ENCODE data around the gene KLHL15.
"Not testable (repeated sequence)": the region's sequence is repeated elsewhere in the genome, so short reads cannot be mapped to it uniquely, and the experiment has no call there.

The KLHL15 gene

GRCh38 chrX:24017674-24018073 lies 9.3 kb downstream of the KLHL15 start:
- DNase-seq = no peak

DNA sequence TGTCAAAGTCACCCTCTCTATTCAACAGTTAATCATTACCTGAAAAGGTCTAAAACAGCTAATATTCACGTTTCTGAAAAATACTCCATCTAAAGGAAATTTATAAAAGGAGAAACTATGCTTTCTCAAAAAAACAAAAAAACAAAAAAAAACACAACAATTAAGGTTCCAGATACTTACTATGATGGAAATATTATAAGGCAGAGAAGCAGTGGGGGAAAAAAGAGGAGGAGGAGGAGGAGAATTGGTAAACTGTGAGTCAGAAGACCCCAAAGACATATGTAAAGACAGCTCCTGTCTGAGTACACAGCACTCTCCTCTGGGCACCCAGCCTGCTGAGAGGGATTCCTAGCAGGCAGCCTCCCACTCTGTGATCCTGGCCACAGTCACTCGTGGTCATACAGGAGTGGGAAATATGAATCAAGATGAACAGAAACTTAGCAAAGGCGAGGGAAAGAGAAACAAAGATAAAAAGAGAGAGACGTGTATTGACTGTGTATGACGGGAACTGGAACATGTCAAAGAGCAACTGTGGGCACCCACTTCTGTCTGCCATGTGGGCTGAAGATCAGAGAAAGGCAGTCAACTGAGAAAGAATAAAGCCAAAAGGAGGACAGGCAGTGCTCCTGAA lies 12.5 kb downstream of the KLHL15 start:
- peak; percentile 48 for DNase-seq

DNA sequence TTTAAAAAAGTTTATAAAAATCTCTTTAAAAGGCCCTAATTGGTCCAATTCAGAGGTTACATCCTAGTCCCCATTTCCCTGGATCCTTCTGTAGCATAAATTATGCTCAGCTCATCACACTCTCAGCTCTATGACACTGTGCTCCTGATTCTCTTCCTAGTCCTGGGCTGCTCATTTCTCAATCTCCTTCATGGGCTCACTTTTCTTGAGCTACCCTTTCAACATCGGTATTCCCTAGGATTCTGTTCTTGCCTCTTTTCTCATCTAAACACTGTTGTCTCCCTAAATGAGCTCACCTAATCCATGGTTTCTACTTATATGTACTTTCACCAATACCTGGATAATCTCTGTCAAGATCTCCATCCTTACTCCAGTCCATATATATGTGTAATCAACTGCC lies 14.7 kb downstream of the KLHL15 start:
- DNase-seq = no peak

DNA sequence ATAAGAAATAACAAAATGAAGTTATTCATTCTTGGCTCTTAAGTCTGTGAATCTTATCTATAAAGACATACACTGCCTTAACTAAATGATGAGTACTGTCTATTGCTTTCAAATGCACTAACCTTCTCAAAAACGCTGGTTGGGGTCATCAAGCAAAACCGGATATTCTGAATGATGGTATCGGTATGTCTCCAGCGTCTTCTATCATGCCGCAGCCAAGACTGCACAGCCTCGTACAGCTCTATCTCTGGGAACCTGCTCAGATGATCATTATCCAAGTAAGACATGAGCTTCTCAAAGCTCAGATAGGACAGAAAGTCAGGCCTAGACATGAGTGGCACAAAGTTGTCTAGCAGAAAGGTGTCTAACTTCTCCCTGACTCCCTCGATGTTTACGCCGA lies 21.1 kb downstream of the KLHL15 start:
- DNase-seq = no peak

DNA sequence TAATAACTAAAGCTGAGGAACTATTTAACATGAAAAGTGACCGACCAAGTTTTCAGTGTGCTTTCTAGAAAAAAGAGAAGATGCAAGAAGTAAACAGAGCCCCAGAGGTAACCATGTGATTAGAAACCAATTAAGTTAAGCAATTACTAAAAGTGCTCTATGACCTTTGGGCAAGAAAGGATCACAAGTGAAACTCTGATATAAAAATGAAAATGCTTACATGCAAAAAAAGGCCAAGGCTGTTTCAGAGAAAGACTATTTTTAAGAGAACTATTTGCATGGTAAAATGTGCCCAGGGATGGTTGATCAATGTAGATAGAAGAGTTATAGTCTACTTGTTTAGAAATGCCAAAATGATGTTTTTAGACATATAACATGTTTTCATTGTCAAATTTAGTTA lies 22.0 kb downstream of the KLHL15 start:
- DNase-seq = no peak

DNA sequence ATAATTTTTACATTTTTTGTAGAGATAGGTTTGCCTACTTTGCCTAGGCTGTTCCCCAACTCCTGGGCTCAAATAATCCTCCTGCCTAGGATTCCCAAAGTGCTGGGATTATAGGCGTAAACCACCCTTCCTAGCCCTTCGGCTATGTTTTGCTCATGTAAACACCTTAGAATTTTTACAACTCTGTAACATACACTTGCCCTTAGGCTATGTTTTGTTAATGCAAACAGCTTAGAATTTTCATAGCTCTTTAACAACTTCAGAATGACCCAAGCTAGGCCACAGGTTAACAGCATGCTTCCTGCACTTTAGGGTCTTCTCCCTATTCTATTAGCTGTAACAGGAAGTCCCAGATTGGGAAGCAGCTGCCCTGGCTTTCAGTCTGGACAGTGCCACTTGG lies 24.2 kb downstream of the KLHL15 start:
- DNase-seq = no peak

GRCh38 chrX:24002167-24002566 lies 24.8 kb downstream of the KLHL15 start:
- no peak for DNase-seq

DNA sequence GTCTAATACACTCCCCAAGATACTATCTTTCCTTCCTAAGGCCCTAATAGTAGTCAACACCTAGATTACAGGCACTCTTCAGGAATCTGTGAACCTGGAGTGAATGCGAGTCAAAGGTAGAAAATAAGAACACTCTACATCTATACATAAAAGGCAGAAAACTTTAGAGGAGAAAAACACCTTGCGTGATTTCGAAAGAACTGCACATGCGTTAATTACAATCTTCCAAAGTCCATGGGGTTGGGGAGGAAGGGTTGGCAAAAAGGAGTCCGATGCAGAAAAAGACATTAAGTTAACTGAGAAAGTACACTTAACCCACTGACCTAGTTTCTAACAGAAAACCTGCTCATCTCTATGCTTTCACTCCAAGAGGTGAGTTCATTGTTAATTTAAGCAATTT lies 27.3 kb downstream of the KLHL15 start:
- DNase-seq = no peak

DNA sequence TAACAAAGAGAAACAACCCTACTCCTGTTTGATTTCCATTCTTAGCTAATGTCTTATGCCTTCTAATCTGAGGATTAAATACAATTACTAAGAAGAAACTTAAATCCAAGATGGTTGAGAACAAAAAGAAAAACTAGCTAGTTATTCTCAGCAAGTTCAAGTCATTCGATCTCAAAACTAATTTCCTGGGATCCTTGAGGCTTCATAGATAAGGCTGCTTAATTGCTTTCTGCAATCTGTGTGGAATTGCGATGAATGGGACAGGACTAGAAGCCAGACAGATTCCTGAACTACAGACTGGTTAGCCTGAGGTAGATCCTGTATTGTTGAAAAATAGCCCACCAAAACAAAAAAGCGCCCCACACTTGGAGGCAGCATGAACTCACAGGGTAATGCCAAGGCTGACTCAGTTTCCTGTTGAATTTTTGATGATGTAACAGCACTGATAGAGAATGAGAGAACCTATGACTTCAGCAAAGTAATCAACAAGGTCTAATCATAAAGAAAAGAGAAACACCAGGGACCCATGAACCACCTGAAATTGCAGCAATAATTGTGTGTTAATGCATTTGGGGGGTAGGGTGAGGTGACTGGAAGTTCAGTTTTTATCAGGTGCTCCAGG lies 33.9 kb downstream of the KLHL15 start:
- DNase-seq = peak; percentile 33

DNA sequence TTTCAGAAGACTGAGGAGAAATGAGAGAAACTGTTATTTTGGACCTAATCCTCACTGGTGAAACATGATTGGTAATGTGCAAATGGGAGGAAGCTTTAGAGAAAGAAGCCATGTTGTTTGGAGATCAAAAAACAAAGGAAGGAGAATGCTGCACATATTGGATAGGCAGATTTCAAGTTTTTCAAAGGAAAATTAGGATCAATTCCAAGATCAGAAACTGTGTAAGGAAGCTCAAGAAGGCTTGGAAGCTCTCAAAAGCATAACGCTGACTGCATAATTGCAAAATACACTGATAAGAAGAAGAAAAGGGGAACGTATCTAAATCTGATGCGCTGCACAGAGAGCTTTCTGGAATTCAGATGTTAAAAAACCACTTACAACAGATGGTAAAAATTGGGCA lies 34.6 kb downstream of the KLHL15 start:
- no peak for DNase-seq

GRCh38 chrX:23990455-23990854 lies 36.5 kb downstream of the KLHL15 start:
- no peak for DNase-seq

DNA sequence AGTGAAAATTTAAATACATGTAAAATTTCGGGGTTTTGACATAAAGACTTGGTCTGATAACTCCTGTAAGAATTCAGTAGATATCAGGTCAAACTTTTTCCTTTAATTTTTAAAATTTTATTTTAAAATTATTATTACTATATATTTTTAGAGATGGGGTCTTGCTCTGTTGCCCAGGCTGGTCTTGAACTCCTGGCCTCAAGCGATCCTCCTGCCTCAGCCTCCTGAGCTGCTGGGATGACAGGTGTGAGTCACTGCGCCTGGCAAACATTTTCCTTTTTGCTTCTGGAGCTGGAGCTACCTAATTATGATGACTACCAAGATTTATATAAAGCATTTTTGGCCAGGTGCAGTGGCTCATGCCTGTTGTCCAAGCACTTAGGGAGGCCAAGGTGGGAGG lies 37.3 kb downstream of the KLHL15 start:
- DNase-seq = no peak

DNA sequence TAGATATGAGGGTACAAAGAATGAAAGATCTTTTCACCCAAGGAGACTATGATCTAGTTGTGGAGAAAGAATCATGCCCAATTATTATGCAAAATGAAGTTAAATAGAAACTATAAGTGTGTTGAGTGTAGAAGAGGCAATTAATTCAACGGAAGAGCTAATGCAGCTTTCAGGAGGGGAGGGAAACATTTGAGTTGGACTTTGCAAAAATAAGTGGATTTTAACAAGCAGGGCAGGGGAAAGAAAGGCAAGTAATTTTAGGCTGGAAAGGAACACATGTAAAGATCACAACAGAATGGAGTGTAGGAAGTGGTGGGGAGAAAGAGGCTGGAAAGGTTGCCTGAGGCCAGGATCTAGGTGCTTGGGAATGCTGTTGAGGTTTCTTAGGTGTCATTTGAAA lies 44.1 kb downstream of the KLHL15 start:
- DNase-seq = no peak

GRCh38 chrX:23981711-23982110 lies 45.3 kb downstream of the KLHL15 start:
- no peak for DNase-seq

DNA sequence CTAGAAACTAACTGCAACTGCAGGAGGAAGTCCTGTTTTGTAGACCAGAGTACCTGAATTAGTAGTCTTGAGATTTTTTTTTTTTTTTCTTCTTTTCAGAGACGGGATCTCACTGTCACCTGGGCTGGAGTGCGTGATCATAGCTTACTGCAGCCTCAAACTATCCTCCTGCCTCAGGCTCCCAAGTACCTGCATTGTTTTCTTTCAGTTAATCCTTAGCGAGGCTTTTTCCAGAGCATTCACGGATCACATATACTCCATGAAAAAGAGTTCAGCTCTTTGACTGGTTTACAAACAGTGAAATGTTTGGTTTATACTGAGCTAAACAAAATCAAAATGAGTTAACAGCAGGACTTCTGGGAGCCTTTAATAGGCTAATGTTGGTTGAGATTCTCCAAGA lies 45.8 kb downstream of the KLHL15 start:
- no peak for DNase-seq

DNA sequence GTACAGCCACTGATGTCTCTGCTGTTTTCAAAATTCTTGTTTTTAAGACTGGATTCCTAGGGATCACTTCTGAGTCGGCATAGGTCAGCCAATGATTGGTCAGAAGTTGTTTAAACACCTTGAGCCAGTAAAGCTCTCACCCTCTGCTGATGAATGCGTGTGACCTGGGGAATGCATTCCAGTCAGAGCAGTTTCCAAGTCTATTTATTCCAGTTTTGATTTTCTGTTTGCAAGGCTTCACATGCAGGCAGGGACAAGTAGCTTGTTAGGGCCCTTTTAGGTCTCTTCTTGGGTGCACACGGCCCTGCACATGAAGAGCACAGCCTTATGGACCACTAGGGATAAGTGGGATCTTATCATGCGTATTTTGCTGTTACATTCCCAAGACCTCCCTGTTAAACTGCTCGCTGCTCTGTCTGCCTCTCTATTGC lies 47.0 kb downstream of the KLHL15 start:
- DNase-seq = no peak

GRCh38 chrX:23978491-23978890 lies 48.5 kb downstream of the KLHL15 start:
- DNase-seq = no peak

GRCh38 chrX:23965630-23966029 lies 61.4 kb downstream of the KLHL15 start:
- DNase-seq = not testable (repeated sequence)

GRCh38 chrX:23964191-23964590 lies 62.8 kb downstream of the KLHL15 start:
- no peak for DNase-seq

- DNase-seq = peak; percentile 1
These were observed 67.2 kb downstream of the KLHL15 start for GRCh38 chrX:23959781-23960180.

GRCh38 chrX:23954396-23954795 lies 72.6 kb downstream of the KLHL15 start:
- DNase-seq = no peak

DNA sequence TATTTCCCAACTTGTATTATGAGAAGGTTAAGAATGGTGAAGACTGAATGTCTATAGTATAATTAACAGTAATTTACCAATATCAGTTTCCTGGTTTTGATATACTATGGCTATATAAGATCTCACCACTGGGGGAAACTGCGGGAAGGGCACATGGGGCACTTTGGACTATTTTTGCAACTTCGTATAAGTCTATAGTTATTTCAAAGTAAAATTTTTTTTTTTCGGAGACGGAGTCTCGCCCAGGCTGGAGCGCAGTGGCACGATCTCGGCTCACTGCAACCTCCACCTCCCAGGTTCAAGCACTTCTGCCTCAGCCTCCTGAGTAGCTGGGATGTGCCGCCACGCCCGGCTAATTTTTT lies 73.1 kb downstream of the KLHL15 start:
- DNase-seq = no peak

- DNase-seq = peak; percentile 74
These were observed 73.7 kb downstream of the KLHL15 start for GRCh38 chrX:23952984-23953907.

- DNase-seq = no peak
These were observed 74.6 kb downstream of the KLHL15 start for GRCh38 chrX:23952391-23952790.

All from activated CD4-positive, alpha-beta T cell treated with anti-CD3 and anti-CD28 coated beads, Interleukin-10, Interleukin-2, amounts not matched to agents 100 ng/mL and 50 ng/mL, durations not matched to agents 16 hours and 8 hours (primary cell).